Heart left ventricle (tissue), 13 donors: ENCODE results near the gene GCSAM.

ENCODE experiments used
- CTCF ChIP-seq, 12 donors: fragments of 200-600 bp; sonication (generic) in 4 of 12; IDR thresholded peaks; one replicate each; pipeline versions ENCODE4 v1.5.0 to v1.8.0; 2018 to 2022; ENCODE audit warnings: antibody characterized with exemption in 12 of 12, mild to moderate bottlenecking in 5 of 12
- POLR2A ChIP-seq, 2 donors: fragments of 450-650 bp; IDR thresholded peaks; one replicate each; pipeline ENCODE4 v1.6.1; 2017; ENCODE audit warnings: antibody characterized with exemption in 2 of 2, mild to moderate bottlenecking in 2 of 2, moderate library complexity in 2 of 2
- donor health status: ischemic (EF 13 %, LVEDD 7.1; RV severe dilation, severe dysfunction).
- donor health status: DM: no; HTN: yes; CAD: no.
- donor health status: DM: no; HTN: no; CAD: no.
- donor health status: ischemic (EF 25% LVEDD 6.9; RV normal size, moderate dysfunction).
- donor health status: ischemic (EF 25% LVEDD 5.7; RV mildly dilated, moderate dysfunction).
- donor health status: ischemic (EF 35%, LVEDD 5.7; RV mildly dilated, moderate dysfunction).
- donor health status: nonischemic (EF 11% LVEDD 7.7; RV severe dilation, severe dysfunction).
- donor health status: DM: yes; HTN: yes; CAD: no.
- donor health status: PGD.
- donor health status: ischemic (EF 29% LVEDD 5.4; RV normal size, mild dysfunction).
- donor health status: nonischemic (EF 23%, LVEDD 6.1; RV moderate dilation, normal function).

- no peak for TF ChIP-seq CTCF (IDR thresholded peaks at IDR 0.05)
- TF ChIP-seq POLR2A (IDR thresholded peaks at IDR 0.05), result no peak
Measured at GRCh38 chr3:112086875-112087524, 46.0 kb downstream of the GCSAM start.
